GM21390 (cell line): ENCODE results near the gene RNF207.

ENCODE experiments used
- ATAC-seq: cut with Tn5 transposase; IDR thresholded peaks from one replicate; pipeline ENCODE4 v1.9.1; 2021; ENCODE audit not compliant: unreplicated experiment

RNF207 gene

GRCh38 chr1:6174621-6175410 lies 31.1 kb upstream of the RNF207 start:
- ATAC-seq, result no peak

- no peak for ATAC-seq
These were observed 30.5 kb upstream of the RNF207 start for GRCh38 chr1:6175411-6175828.

DNA sequence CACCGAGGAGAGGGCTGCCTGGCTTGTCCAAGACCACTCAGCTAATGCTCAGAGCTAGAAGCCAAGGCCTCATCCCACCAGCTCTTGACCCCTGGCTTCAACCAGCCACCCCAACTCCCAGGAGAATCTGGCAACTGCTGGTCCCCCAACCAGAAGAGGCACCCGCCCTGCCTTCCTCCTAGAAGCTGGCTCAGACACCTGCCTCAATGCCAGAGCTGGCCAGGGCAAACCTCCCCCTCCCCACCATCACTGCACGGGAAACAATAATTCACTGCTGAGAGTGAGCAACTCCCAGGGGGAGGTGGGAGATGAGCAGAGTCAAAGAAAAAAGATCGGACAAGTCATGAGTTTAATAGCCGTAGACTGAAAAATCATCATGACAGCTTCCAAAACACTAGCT lies 29.1 kb upstream of the RNF207 start:
- no peak for ATAC-seq

DNA sequence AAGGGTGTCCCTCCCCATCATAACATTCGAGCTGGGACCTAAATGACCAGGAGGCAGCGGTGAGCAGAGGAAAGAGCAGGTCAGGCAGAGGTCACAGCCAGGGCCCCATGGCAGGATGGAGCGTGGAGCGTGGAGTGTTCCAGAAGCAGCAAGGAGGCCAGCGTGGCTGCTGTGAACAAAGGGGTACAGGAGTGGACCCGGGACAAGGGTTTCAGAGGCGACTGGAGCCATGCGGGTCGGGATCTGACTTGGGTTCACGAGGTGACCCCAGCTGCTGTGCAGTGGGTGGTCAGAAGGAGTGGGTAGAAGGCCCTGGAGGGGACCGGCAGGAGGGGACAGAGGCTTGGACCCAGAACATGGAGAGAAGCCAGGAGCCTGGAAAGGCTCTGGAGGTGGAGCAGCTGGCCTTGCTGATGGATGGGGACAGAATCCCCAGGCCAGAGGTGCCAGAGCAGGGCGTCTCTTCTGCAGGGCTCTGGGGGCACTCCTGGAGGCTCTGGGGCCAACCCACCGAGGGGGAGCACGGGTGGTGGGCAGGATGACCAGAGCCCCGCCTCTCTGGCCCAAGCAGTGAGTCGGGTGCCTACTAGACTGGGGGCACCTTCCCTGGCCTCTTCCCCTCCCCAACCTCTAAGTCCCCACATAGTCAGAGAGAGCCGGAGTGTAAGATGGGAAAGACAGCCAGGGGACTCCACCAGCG lies 28.1 kb upstream of the RNF207 start:
- ATAC-seq, result no peak

GRCh38 chr1:6178751-6179563 lies 27.0 kb upstream of the RNF207 start:
- no peak for ATAC-seq

DNA sequence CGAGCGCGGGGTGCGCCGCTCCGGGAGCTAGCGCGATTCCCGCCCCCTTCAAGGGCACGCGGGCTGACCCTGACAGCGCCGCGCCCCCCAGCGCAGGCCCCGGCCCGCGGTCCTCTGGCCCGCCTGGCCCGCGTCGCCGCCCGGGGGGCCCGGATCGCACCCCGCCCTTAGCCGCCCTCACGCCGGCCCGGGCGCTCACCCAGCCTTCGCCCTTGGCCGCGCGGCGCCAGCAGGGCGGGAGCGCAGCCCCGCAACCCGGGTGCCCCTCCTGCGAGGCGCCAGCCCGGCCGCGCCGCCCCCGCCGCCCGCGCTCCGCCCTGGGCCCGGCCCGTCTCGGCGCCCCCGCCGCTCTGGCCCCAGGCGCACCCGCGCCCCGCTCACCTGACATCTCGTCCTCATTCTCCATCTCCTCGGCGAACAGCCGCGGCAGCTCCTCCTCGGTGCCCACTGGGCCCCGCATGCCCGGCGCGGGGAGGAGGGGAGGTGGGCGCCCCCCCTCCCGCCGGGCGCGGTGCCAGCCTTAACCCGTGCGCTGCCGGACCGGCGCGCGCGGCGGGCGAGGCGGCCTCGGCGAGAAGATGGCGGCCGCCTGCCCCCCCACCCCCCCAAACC lies 26.2 kb upstream of the RNF207 start:
- no peak for ATAC-seq

- no peak for ATAC-seq
These were observed 25.6 kb upstream of the RNF207 start, which contains the start of gene CHD5 for GRCh38 chr1:6180268-6180706. CHD5 (minus strand) TSS chr1:6180321; CDS start chr1:6180023, 298 bp downstream.

DNA sequence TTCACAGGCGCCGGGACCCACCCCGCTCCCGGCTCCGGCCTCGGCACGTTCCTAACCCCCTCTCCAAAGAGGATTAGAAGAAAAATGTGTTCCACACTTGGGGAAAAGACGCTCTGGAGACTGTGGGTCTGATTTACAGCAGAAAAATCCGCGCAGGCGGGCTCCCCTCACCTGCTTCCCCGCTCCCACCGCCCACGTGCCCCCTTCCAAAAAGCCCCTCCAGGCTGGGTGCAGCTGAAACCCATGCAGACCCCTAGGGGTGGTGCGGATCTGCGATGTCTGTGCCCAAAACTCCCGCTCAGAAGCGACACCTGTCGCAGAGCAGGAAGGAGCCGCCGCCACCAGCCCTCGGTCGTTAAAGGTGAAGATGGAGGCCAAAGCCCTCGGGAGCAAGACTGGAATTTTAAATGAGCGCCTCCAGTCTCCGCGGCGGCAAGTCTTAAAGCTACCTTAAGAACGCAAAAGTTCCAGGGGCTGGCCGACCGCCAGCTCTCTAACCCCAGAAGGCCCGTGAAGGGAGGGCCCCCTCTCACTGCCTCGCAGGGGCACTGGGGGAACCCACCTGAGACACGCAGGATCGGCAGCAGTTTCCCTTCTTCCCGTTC lies 25.1 kb upstream of the RNF207 start:
- ATAC-seq, result no peak

- no peak for ATAC-seq
These were observed 24.6 kb upstream of the RNF207 start for GRCh38 chr1:6181347-6181770.

- no peak for ATAC-seq
These were observed 22.4 kb upstream of the RNF207 start for GRCh38 chr1:6183520-6183989.

GRCh38 chr1:6184083-6184783 lies 21.7 kb upstream of the RNF207 start:
- no peak for ATAC-seq

DNA sequence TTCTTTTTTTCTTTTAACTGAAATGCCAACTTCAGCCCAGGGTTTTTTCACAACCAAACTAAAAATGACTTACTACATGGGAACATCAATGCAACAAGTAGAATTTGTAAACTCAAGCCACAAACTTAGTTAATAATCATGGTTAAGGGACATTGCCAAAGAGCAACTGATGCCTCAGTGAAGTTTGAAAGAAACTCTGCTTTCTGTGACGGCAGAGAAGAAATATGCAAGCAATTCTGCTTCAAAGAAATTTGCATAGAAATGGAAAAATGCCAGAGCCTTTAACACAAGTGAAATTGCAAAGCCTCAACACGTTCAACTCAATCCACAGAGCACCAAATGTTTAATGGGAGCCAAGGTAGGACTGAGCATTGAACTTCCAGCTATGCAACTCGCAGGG lies 20.8 kb upstream of the RNF207 start:
- ATAC-seq, result no peak

GRCh38 chr1:6185635-6186382 lies 20.1 kb upstream of the RNF207 start:
- ATAC-seq, result no peak

- ATAC-seq, result no peak
These were observed 17.5 kb upstream of the RNF207 start for GRCh38 chr1:6188466-6188865.

- ATAC-seq, result no peak
These were observed 14.0 kb upstream of the RNF207 start for GRCh38 chr1:6191968-6192367.

DNA sequence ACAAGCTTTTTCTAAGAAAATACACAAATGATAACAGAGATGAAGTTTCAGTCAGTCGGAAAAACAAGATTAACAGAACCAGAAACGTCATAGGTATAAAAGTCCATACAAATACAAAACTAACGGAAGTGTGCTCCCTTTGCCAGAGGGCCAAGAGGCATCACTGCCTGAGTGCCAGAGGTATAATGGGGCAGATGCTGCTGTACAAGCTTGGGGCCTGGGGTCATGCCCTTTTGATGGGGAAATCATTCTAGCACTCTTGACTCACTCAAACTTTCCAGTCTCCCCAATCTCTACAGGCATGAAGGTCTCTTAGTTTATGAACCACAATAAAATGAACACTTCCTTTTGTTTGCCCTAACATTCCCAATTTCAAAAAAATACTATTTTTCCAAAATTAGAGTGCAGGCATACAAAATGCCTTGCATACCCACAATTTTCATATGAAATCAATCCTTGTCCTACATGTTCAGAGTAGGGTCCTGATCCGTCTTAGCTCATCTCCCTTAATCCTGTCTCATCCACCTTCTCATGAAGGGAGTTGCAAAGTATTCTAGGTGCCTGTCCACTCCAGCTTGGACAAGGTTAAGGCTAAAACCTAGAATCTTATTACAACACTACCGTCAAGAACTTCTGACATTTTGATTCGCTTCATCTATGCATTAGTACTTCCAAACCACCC lies 8.0 kb upstream of the RNF207 start:
- ATAC-seq, result no peak

DNA sequence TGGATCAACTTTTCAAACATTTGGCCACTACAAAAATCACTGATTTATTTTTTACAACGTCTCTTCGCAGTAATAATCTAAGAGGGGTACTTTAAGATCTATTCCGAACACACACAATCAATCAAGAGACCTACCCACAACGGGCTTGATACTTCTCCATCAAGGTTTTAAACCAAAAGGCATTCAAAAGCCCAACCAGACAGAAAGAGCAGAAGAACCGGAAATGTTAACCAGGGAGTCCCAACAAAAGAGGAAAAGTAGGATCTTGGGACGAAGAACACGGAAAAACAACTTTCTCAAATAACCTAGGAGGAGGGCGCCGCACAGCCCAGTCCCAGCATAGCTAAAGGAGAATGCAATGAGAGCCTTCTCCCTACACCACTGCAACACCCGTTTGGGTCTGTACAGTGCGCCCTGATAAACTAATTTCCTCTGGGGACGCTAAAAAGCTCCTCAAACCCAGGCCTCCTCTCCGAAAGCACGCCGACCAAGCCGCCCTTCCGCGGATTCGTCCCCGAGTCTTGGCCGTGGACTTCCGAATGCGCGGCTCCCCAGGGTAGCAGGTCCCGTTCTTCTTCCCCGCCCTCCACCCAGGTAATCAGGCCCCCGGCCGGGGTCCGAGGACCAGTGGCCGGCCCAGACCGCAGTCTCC lies 7.1 kb upstream of the RNF207 start:
- ATAC-seq, result peak; percentile 24
